Thymus (tissue), 11 donors: ENCODE results near the gene PIP5K1C. TPM values are rescaled to one million over a fixed set of nuclear protein-coding genes. Genes with fewer than 3 reads are reported as not detected.

Experiments used
- DNase-seq, 9 donors: peaks; one replicate each; pipeline ENCODE4 v3.0.0-alpha.2; 2013; ENCODE audit warnings: low spot score in 9 of 9, low read depth in 6 of 9, missing footprints in 1 of 9
- H3K27ac ChIP-seq, 2 donors: one replicate each; pipeline ENCODE4 v1.5.1; 2013; ENCODE audit warnings: control low read depth in 1 of 2, low read depth in 1 of 2, low read length in 1 of 2, mild to moderate bottlenecking in 1 of 2, moderate library complexity in 1 of 2
- H3K27me3 ChIP-seq, 2 donors: one replicate each; pipeline ENCODE4 v1.5.1; 2013; ENCODE audit warnings: low read length in 1 of 2; ENCODE audit not compliant: control insufficient read depth in 2 of 2, insufficient read depth in 1 of 2
- H3K36me3 ChIP-seq, 2 donors: one replicate each; pipeline ENCODE4 v1.5.1; 2013; ENCODE audit warnings: low read length in 1 of 2, mild to moderate bottlenecking in 1 of 2, moderate library complexity in 1 of 2; ENCODE audit not compliant: control insufficient read depth in 2 of 2, insufficient read depth in 2 of 2
- H3K4me1 ChIP-seq, 2 donors: one replicate each; pipeline ENCODE4 v1.5.1; 2013; ENCODE audit warnings: low read length in 2 of 2; ENCODE audit not compliant: control insufficient read depth in 2 of 2, insufficient read depth in 2 of 2
- H3K4me3 ChIP-seq, 2 donors: one replicate each; pipeline ENCODE4 v1.5.1; 2013; ENCODE audit warnings: low read length in 2 of 2, control low read depth in 1 of 2, mild to moderate bottlenecking in 1 of 2
- H3K9me3 ChIP-seq, 2 donors: one replicate each; pipeline ENCODE4 v1.5.1; 2013; ENCODE audit warnings: low read length in 1 of 2, mild to moderate bottlenecking in 1 of 2; ENCODE audit not compliant: control insufficient read depth in 2 of 2, insufficient read depth in 1 of 2
- WGBS: extraction: QIAGEN DNeasy Blood & Tissue Kit; methylation state at CpG from one replicate; pipeline ENCODE4 v1.1.7; 2013; 5-methylcytosine and 5-hydroxymethylcytosine counted together
- polyA plus RNA-seq: library from polyadenylated mRNA; stranded (reverse); fragments of 200-250 nt; gene quantifications from one replicate; pipeline ENCODE4 v1.2.3, GENCODE V29; 2013
- total RNA-seq: library from RNA; stranded (reverse); fragments of 120-200 nt; gene quantifications from one replicate; pipeline ENCODE4 v1.2.4, GENCODE V29; 2013
- donor health status: healthy.

The PIP5K1C gene
- total and polyA plus RNA-seq, 2 donors: 3.4 to 14.0 TPM

DNA sequence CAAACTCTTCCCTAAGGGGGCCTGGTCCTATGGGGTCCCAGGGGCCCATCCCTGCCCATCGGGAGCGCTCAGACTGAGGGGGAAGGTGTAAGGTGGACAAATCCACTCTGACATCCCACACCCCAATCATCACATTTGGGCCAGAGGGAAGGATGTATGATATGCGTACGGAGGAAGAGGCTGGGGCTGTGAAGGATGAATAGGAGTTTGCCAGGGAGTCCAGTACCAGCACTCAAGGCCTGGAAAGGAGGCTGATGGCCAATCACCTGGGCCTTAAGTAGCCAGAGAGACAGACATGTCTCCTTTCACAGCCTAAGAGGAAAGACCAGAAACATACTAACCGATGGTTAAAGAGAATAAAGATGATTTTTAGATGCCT lies 22.8 kb upstream of the PIP5K1C start:
- Histone ChIP-seq H3K27ac (no peak overlapping the region), H3K9me3 (peaks cover 4 to 20% of the 10 kb centered on the region in 2 donors), H3K4me3 (no peak overlapping the region), H3K27me3 (peaks cover 36 to 75% of the 10 kb centered on the region in 2 donors), H3K36me3 (no peaks in the 10 kb centered on the region), H3K4me1 (peaks cover 0 to 10% of the 10 kb centered on the region in 2 donors)
- 87% methylated on average over 5 of the region's 5 CpGs for WGBS
- DNase-seq: no peak

GRCh38 chr19:3722443-3723109 lies 22.3 kb upstream of the PIP5K1C start:
- Histone ChIP-seq H3K27ac (no peak overlapping the region), H3K27me3 (peaks cover 36 to 75% of the 10 kb centered on the region in 2 donors), H3K4me3 (no peak overlapping the region), H3K36me3 (no peaks in the 10 kb centered on the region), H3K9me3 (peaks cover 4 to 20% of the 10 kb centered on the region in 2 donors), H3K4me1 (peaks cover 0 to 10% of the 10 kb centered on the region in 2 donors)
- 11% methylated on average over 30 of the region's 30 CpGs for WGBS
- no peak for DNase-seq

GRCh38 chr19:3721887-3722442 lies 21.7 kb upstream of the PIP5K1C start:
- H3K27me3 ChIP-seq: peaks cover 36 to 75% of the 10 kb centered on the region in 2 donors
- peaks cover 0 to 10% of the 10 kb centered on the region in 2 donors for H3K4me1 ChIP-seq
- H3K4me3 ChIP-seq: no peak overlapping the region
- peaks cover 4 to 20% of the 10 kb centered on the region in 2 donors for H3K9me3 ChIP-seq
- DNase-seq: no peak
- 7% methylated on average over 26 of the region's 26 CpGs for WGBS
- H3K36me3 ChIP-seq: no peaks in the 10 kb centered on the region
- no peak overlapping the region for H3K27ac ChIP-seq

GRCh38 chr19:3721131-3721886 lies 21.0 kb upstream of the PIP5K1C start:
- H3K36me3 ChIP-seq: no peaks in the 10 kb centered on the region
- peaks cover 4 to 20% of the 10 kb centered on the region in 2 donors for H3K9me3 ChIP-seq
- H3K27me3 ChIP-seq: peaks cover 36 to 74% of the 10 kb centered on the region in 2 donors
- peak; percentile 42 to 84 (median 63) for DNase-seq
- WGBS: 23% methylated on average over 46 of the region's 46 CpGs
- peaks cover 0 to 10% of the 10 kb centered on the region in 2 donors for H3K4me1 ChIP-seq
- no peak overlapping the region for H3K4me3 ChIP-seq
- no peak overlapping the region for H3K27ac ChIP-seq

GRCh38 chr19:3720349-3720917 lies 20.2 kb upstream of the PIP5K1C start:
- peaks cover 0 to 10% of the 10 kb centered on the region in 2 donors for H3K4me1 ChIP-seq
- H3K4me3 ChIP-seq: no peak overlapping the region
- peaks cover 34 to 65% of the 10 kb centered on the region in 2 donors for H3K27me3 ChIP-seq
- H3K27ac ChIP-seq: no peak overlapping the region
- no peaks in the 10 kb centered on the region for H3K36me3 ChIP-seq
- peaks cover 3 to 20% of the 10 kb centered on the region in 2 donors for H3K9me3 ChIP-seq
- 33% methylated on average over 9 of the region's 9 CpGs for WGBS
- no peak for DNase-seq

GRCh38 chr19:3719868-3720267 lies 19.6 kb upstream of the PIP5K1C start:
- H3K36me3 ChIP-seq: no peaks in the 10 kb centered on the region
- 90% methylated on average over 4 of the region's 4 CpGs for WGBS
- no peak for DNase-seq
- H3K27me3 ChIP-seq: peaks cover 34 to 59% of the 10 kb centered on the region in 2 donors
- H3K27ac ChIP-seq: no peak overlapping the region
- H3K4me1 ChIP-seq: peaks cover 0 to 10% of the 10 kb centered on the region in 2 donors
- no peak overlapping the region for H3K4me3 ChIP-seq
- peaks cover 3 to 20% of the 10 kb centered on the region in 2 donors for H3K9me3 ChIP-seq

- H3K4me1 ChIP-seq: peaks cover 0 to 4% of the 10 kb centered on the region in 2 donors
- no peak overlapping the region for H3K4me3 ChIP-seq
- peaks cover 0 to 5% of the 10 kb centered on the region in 2 donors for H3K9me3 ChIP-seq
- no peaks in the 10 kb centered on the region for H3K36me3 ChIP-seq
- no peak for DNase-seq
- no peak overlapping the region for H3K27ac ChIP-seq
- 93% methylated on average over 16 of the region's 16 CpGs for WGBS
- H3K27me3 ChIP-seq: peaks cover 12 to 39% of the 10 kb centered on the region in 2 donors
Measured at GRCh38 chr19:3716147-3716668, 15.9 kb upstream of the PIP5K1C start.

DNA sequence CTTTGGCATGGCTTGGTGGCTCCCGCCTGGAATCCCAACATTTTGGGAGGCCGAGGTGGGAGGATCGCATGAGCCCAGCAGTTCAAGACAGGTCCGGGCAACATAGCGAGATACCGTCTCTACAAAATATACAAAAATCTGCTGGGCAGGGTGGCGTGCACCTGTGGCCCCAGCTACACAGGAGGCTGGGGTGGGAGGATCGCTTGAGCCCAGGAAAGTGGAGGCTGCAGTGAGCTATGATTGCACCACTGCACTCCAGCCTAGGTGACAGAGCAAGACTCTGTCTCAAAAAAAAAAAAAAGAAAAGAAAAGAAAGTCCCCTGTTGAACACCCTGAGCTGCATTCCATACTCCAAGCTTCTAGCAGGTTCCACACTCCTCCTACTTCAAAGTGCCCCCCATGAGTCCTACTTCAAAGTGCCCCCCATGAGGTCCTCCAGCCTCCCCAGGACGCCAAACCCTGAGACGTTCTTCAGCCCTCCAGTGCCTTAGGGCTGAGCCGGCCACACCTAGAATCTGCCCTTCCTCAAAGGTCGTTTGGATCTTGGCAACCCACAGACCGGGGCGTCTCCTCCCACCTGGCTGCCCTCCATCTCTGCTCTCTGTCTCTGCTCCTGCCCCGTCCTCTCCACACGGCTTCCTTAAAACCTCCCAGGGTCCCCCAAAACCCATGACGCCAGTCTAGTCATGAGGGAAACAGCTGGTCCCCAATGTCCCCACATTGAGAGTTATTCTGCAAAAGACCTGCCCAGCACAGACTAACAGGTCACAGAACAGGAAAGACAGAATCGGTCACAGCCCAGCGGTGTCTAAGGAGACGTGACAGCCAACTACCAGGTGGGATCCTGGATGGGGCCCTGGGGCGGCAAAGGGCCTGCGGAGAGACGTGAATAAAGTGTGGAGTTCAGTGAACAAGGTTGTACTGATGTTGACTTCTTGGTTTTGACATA lies 12.7 kb upstream of the PIP5K1C start:
- Histone ChIP-seq H3K4me1 (peaks cover 0 to 2% of the 10 kb centered on the region in 2 donors), H3K4me3 (no peak overlapping the region), H3K27me3 (peaks cover 0 to 37% of the 10 kb centered on the region in 2 donors), H3K27ac (no peak overlapping the region), H3K9me3 (no peaks in the 10 kb centered on the region), H3K36me3 (no peaks in the 10 kb centered on the region)
- DNase-seq: no peak
- 46% methylated on average over 23 of the region's 23 CpGs for WGBS
